HepG2 (cell line): ENCODE data around the gene LCLAT1. TPM values are rescaled to one million over a fixed set of nuclear protein-coding genes. Genes with fewer than 3 reads are reported as not detected.

Experiments used
- ATAC-seq: fragments of 200-7000 bp; cut with Tn5 transposase; 3 replicates; pipeline ENCODE4 v1.9.1; 2020; ENCODE audit warnings: mild to moderate bottlenecking, moderate library complexity
- BruUV-seq: library from RNA; stranded (reverse); fragments of 400-500 nt; replicated peaks from 2 replicates; lab custom pipeline; 2021; lab: Mats Ljungman, UMichigan
- CTCF ChIA-PET: fragments of 300-600 bp; formaldehyde crosslinking; extraction: SDS; loops from one replicate; lab custom pipeline; 2021; ENCODE audit warnings: low total read pairs, inconsistent platforms, low intra/inter-chr PET ratio; lab: Yijun Ruan, JAX
- POLR2A ChIA-PET: fragments of 350-600 bp; sonication (Branson Sonifier 250); formaldehyde crosslinking; loops from one replicate; lab custom pipeline; 2020; ENCODE audit warnings: antibody characterized with exemption, inconsistent platforms; lab: Yijun Ruan, JAX
- DNase-seq: peaks from one replicate; pipeline ENCODE4 v3.0.0-alpha.2; 2015; ENCODE audit warnings: low spot score
- FAIRE-seq: peaks from 3 replicates; lab custom pipeline; 2011; peaks lifted over from hg19 to GRCh38; lab: Jason Lieb, UNC
- H2AFZ ChIP-seq: one replicate; pipeline ENCODE4 v1.6.1; 2011; ENCODE audit warnings: low read length, inconsistent platforms
- H3K27ac ChIP-seq: fragments of 300-600 bp; 3 replicates; pipeline ENCODE4 v1.8.0; 2011; ENCODE audit warnings: mixed run types, mild to moderate bottlenecking, mixed read lengths, low read length, inconsistent platforms; ENCODE audit not compliant: insufficient read depth; ENCODE audit errors: extremely low read length
- H3K27me3 ChIP-seq, 2 experiments: fragments of 200-600 bp in 1 of 2; 2 replicates in 1 of 2; 3 replicates in 1 of 2; pipeline versions ENCODE4 v1.6.0 to v1.8.0; 2011; ENCODE audit warnings: low read length in 2 of 2, mild to moderate bottlenecking in 2 of 2, moderate library complexity in 2 of 2, inconsistent platforms in 1 of 2; ENCODE audit not compliant: insufficient read depth in 2 of 2, control insufficient read depth in 1 of 2
- H3K36me3 ChIP-seq, 2 experiments: fragments of 200-600 bp in 1 of 2; replicated peaks in 1 of 2; 2 replicates in 1 of 2; 3 replicates in 1 of 2; pipeline versions ENCODE4 v1.5.1 to v1.8.0; 2011; ENCODE audit warnings: low read length in 2 of 2, inconsistent platforms in 1 of 2; ENCODE audit not compliant: insufficient read depth in 2 of 2, control insufficient read depth in 1 of 2
- H3K4me1 ChIP-seq: 2 replicates; pipeline ENCODE4 v1.5.1; 2012; ENCODE audit warnings: low read length, inconsistent platforms; ENCODE audit not compliant: insufficient read depth
- H3K4me2 ChIP-seq: 2 replicates; pipeline ENCODE4 v1.6.0; 2011; ENCODE audit warnings: low read depth, low read length, inconsistent platforms
- H3K4me3 ChIP-seq, 3 experiments: fragments of 200-600 bp in 1 of 3; sonication (generic), shearing (Covaris generic) in 1 of 3; replicated peaks in 1 of 3; 2 replicates each; pipeline ENCODE4 v1.5.1; 2011 to 2016; ENCODE audit warnings: low read length in 3 of 3, inconsistent platforms in 2 of 3, low read depth in 2 of 3, mild to moderate bottlenecking in 2 of 3, control low read depth in 1 of 3, mixed read lengths in 1 of 3; ENCODE audit not compliant: insufficient read depth in 1 of 3
- H3K79me2 ChIP-seq: one replicate; pipeline ENCODE4 v1.6.1; 2011; ENCODE audit warnings: low read length, inconsistent platforms; ENCODE audit not compliant: insufficient read depth
- H3K9ac ChIP-seq: 2 replicates; pipeline ENCODE4 v1.6.0; 2011; ENCODE audit warnings: mild to moderate bottlenecking, low read depth, low read length, inconsistent platforms; ENCODE audit not compliant: insufficient read depth
- H3K9me3 ChIP-seq: 2 replicates; pipeline ENCODE4 v1.5.1; 2012; ENCODE audit warnings: mild to moderate bottlenecking, low read length
- H4K20me1 ChIP-seq: 2 replicates; pipeline ENCODE4 v1.6.0; 2011; ENCODE audit warnings: inconsistent platforms, mild to moderate bottlenecking, low read length, moderate library complexity; ENCODE audit not compliant: insufficient read depth
- HNF4G ChIP-seq, 2 experiments: sonication (generic) in 1 of 2; formaldehyde crosslinking in 1 of 2; IDR thresholded peaks; 2 replicates each; pipeline versions ENCODE4 v1.4.0 to v1.6.1; 2011 to 2020; ENCODE audit warnings: borderline replicate concordance in 2 of 2, low read depth in 2 of 2, mild to moderate bottlenecking in 2 of 2, low read length in 1 of 2, missing genetic modification reagents in 1 of 2, moderate library complexity in 1 of 2
- LCORL ChIP-seq, 2 experiments: fragments of 450-650 bp in 1 of 2; sonication (generic) in 1 of 2; formaldehyde crosslinking in 1 of 2; IDR thresholded peaks; 2 replicates each; pipeline versions ENCODE4 v1.5.0 to v1.6.1; 2017 to 2020; ENCODE audit warnings: antibody characterized with exemption in 1 of 2, missing genetic modification reagents in 1 of 2
- POGZ ChIP-seq: sonication (generic); formaldehyde crosslinking; IDR thresholded peaks from 2 replicates; pipeline ENCODE4 v1.4.0; 2020; ENCODE audit warnings: mild to moderate bottlenecking, missing genetic modification reagents
- TIGD3 ChIP-seq: sonication (generic); formaldehyde crosslinking; IDR thresholded peaks from 2 replicates; pipeline ENCODE4 v1.5.1; 2020; ENCODE audit warnings: mild to moderate bottlenecking, missing genetic modification reagents, borderline replicate concordance
- ZFP36 ChIP-seq: fragments of 150-350 bp; IDR thresholded peaks from 2 replicates; pipeline ENCODE4 v1.6.1; 2018; ENCODE audit warnings: borderline replicate concordance, low read length, low read depth; ENCODE audit not compliant: partially characterized antibody
- WGBS: methylation state at CpG from one replicate; pipeline ENCODE4 v1.1.6; 2017; ENCODE audit warnings: low lambda C conversion rate; 5-methylcytosine and 5-hydroxymethylcytosine counted together
- in situ Hi-C: cut with HindIII; loops from 2 replicates; pipeline ENCODE4 v1.10.0; 2017; ENCODE audit warnings: low pct_unique_long_range_greater_than_20kb; ENCODE audit not compliant: extremely low pct_ligation_motif_present
- intact Hi-C: fragments of 100-400 bp; cut with micrococcal nuclease; formaldehyde crosslinking; loops from one replicate; pipeline ENCODE4 v1.10.0; 2022; ENCODE audit not compliant: unreplicated experiment
- polyA plus RNA-seq, 8 experiments: library from polyadenylated mRNA; depleted of rRNA in 3 of 8; stranded (reverse) in 7 of 8; unstranded in 1 of 8; fragments of >200 nt; fragmentation: Illumina TruSeq in 4 of 8; extraction: Trizol in 4 of 8; gene quantifications; 2 replicates each; pipeline versions ENCODE4 v1.2.1 to v1.2.3, GENCODE V29; 2011 to 2016; ENCODE audit warnings: low read depth in 4 of 8, missing spikeins in 1 of 8, mixed read lengths in 1 of 8; ENCODE audit not compliant: insufficient read depth in 1 of 8
- total RNA-seq, 5 experiments: library from RNA; depleted of rRNA; stranded (reverse); fragments of >200 nt; fragmentation: Illumina TruSeq; extraction: Trizol; gene quantifications; 2 replicates each; pipeline ENCODE4 v1.2.3, GENCODE V29; 2016; ENCODE audit warnings: low read depth in 1 of 5
- TF ChIP-seq, protein P1 (sequence below): sonication (generic); formaldehyde crosslinking; IDR thresholded peaks from 2 replicates; pipeline ENCODE4 v1.4.0; 2020; ENCODE audit warnings: missing genetic modification reagents, borderline replicate concordance
- TF ChIP-seq, protein P2 (sequence below): sonication (generic); formaldehyde crosslinking; IDR thresholded peaks from 2 replicates; pipeline ENCODE4 v1.8.1; 2022; ENCODE audit warnings: low read depth, mild to moderate bottlenecking, missing genetic modification reagents

The LCLAT1 gene
- total and polyA plus RNA-seq, 2 of the 13 experiments (the other 11 are each of a cell fraction or from before 2014, with no cell fraction given), result 18.0 to 28.0 TPM

DNA sequence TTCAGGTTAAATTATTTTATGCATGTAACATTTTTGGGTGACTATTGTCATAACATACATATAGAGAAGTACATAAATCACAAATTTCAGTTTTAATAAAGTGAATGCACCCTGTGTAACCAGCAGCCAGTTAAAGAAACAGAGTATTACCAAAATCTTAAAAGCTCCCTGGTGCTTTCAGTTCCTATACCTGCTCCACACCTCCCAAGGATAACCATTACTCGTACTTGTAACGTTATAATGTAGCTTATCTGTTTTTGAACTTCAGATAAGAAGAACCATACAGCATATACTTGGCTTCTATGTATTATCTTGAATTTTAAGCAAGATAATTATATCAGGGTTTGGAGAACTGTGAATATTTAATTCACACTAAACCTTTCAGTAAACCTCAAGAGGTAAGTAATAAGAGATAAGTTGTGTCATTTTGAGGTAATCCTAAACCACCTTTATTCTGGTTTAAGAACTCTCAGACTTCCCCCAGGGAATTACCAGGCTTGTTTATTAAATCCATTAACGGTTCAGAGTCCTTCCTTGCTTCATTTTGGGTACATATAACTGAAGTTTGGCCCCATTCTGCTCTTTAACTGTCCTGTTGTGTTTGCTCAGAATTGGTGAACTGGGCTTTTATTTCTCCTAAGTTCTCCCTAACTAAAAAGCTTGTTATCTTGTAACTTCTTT is 58.6 kb downstream of the LCLAT1 start:
- peak overlapping the region; percentile 53 for H3K27ac ChIP-seq
- POLR2A ChIA-PET, result no interaction called here
- DNase-seq, result peak; percentile 70
- peaks cover 38% of the 10 kb centered on the region for H3K4me1 ChIP-seq
- peaks cover 19% of the 10 kb centered on the region for H3K79me2 ChIP-seq
- H3K36me3 ChIP-seq, result peaks cover 0 to 5% of the 10 kb centered on the region in 2 experiments; a peak in 1 of 5 replicates
- H3K9ac ChIP-seq, result no peak overlapping the region
- in situ Hi-C loops, result loop anchor here (5.0 kb wide), 1 partner anchor 58 kb away; the partner anchor contains the start of gene LCLAT1
- H3K27me3 ChIP-seq, result no peaks in the 10 kb centered on the region
- 14% methylated on average over 3 of the region's 3 CpGs for WGBS
- CTCF ChIA-PET, result no interaction called here
- peak overlapping the region; percentile 53 for H3K4me2 ChIP-seq
- H2AFZ ChIP-seq, result no peak overlapping the region
- peaks cover 5% of the 10 kb centered on the region for H3K9me3 ChIP-seq
- peak; percentile 44 for FAIRE-seq
- peak; percentile 95 for ATAC-seq
- peak overlapping the region in 1 of 3 experiments; percentile 15; a peak in 1 of 6 replicates for H3K4me3 ChIP-seq
- no TSS peak for BruUV-seq
- intact Hi-C loops, result no loop called here
- H4K20me1 ChIP-seq, result no peaks in the 10 kb centered on the region
- no peak for TF ChIP-seq POGZ (CRISPR knock-in tag)
- TF ChIP-seq, protein P1, sequence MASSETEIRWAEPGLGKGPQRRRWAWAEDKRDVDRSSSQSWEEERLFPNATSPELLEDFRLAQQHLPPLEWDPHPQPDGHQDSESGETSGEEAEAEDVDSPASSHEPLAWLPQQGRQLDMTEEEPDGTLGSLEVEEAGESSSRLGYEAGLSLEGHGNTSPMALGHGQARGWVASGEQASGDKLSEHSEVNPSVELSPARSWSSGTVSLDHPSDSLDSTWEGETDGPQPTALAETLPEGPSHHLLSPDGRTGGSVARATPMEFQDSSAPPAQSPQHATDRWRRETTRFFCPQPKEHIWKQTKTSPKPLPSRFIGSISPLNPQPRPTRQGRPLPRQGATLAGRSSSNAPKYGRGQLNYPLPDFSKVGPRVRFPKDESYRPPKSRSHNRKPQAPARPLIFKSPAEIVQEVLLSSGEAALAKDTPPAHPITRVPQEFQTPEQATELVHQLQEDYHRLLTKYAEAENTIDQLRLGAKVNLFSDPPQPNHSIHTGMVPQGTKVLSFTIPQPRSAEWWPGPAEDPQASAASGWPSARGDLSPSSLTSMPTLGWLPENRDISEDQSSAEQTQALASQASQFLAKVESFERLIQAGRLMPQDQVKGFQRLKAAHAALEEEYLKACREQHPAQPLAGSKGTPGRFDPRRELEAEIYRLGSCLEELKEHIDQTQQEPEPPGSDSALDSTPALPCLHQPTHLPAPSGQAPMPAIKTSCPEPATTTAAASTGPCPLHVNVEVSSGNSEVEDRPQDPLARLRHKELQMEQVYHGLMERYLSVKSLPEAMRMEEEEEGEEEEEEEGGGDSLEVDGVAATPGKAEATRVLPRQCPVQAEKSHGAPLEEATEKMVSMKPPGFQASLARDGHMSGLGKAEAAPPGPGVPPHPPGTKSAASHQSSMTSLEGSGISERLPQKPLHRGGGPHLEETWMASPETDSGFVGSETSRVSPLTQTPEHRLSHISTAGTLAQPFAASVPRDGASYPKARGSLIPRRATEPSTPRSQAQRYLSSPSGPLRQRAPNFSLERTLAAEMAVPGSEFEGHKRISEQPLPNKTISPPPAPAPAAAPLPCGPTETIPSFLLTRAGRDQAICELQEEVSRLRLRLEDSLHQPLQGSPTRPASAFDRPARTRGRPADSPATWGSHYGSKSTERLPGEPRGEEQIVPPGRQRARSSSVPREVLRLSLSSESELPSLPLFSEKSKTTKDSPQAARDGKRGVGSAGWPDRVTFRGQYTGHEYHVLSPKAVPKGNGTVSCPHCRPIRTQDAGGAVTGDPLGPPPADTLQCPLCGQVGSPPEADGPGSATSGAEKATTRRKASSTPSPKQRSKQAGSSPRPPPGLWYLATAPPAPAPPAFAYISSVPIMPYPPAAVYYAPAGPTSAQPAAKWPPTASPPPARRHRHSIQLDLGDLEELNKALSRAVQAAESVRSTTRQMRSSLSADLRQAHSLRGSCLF, result no peak
- TF ChIP-seq, protein P2, sequence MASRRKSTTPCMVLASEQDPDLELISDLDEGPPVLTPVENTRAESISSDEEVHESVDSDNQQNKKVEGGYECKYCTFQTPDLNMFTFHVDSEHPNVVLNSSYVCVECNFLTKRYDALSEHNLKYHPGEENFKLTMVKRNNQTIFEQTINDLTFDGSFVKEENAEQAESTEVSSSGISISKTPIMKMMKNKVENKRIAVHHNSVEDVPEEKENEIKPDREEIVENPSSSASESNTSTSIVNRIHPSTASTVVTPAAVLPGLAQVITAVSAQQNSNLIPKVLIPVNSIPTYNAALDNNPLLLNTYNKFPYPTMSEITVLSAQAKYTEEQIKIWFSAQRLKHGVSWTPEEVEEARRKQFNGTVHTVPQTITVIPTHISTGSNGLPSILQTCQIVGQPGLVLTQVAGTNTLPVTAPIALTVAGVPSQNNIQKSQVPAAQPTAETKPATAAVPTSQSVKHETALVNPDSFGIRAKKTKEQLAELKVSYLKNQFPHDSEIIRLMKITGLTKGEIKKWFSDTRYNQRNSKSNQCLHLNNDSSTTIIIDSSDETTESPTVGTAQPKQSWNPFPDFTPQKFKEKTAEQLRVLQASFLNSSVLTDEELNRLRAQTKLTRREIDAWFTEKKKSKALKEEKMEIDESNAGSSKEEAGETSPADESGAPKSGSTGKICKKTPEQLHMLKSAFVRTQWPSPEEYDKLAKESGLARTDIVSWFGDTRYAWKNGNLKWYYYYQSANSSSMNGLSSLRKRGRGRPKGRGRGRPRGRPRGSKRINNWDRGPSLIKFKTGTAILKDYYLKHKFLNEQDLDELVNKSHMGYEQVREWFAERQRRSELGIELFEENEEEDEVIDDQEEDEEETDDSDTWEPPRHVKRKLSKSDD, result no peak
- peak; percentile 82 for TF ChIP-seq HNF4G (IDR thresholded peaks at IDR 0.05; ENCODE audit: borderline replicate concordance, low read depth, low read length)
- no peak for TF ChIP-seq HNF4G (CRISPR knock-in tag; IDR thresholded peaks at IDR 0.05; ENCODE audit: borderline replicate concordance, low read depth)
- no peak for TF ChIP-seq TIGD3 (CRISPR knock-in tag)
- TF ChIP-seq ZFP36, result no peak
- 0 out of 2 replicates have a peak, but pooled peaks have one; percentile 19 for TF ChIP-seq LCORL (IDR thresholded peaks at IDR 0.05)
- peak; percentile 85 for TF ChIP-seq LCORL (CRISPR knock-in tag; IDR thresholded peaks at IDR 0.05)
